ENCODE measurements around the gene TMEM126A.
"Not testable (repeated sequence)": the region's sequence is repeated elsewhere in the genome, so short reads cannot be mapped to it uniquely, and the experiment has no call there.

Gene TMEM126A

DNA sequence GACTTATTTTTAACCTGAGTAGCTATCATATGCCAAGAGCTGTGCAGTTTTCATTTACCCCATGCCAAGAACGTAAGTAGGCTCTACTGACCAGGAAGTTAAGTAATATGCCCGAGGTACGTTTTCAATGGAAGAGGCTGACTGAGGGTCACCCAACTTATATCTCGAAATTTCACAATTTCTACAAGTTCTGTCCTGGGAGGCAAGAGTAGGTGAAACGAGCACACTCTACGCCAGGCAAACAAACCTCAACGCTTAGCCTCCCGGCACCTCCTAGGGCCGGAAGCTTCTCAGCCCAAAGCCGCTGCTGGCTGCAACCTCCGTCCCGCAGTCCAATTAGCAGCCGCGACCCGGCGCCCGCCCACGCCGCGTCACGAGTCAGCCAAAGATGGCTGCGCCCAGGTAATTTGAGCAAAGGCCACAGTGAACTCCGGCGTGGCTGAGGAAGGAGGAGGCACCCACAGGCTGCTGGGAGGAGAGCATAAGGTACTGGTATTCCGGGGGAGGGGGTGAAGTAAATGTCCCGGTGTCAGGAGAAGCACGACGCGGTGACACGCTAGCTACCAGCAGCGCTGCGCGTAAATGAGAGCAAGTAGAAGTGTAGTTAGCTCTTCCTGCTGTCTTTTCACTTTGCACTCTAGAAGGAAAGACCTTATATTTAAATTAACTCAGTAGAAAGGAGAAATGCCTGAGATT, at the start of gene TMEM126A:
TSS of gene TMEM126A (plus strand) at position 364 of the 696 bp plus-strand sequence. CDS start 2,289 bp downstream, outside the sequence.
- no peaks in the 10 kb centered on the region for H3K9me3 ChIP-seq (ENCODE audit: low read length)
- H3K27me3 ChIP-seq (ENCODE audit: insufficient read depth, low read length): no peaks in the 10 kb centered on the region
- peak within 1 kb of the TSS; percentile 50 for H2AFZ ChIP-seq (ENCODE audit: low read depth, low read length)
- H3K36me3 ChIP-seq (ENCODE audit: insufficient read depth, low read length): peaks cover 11% of the 10 kb centered on the region
- H3K4me1 ChIP-seq (ENCODE audit: insufficient read depth, low read length): peaks cover 16% of the 10 kb centered on the region
- peak within 1 kb of the TSS; percentile 89 for H3K4me3 ChIP-seq (ENCODE audit: low read length)

DNA sequence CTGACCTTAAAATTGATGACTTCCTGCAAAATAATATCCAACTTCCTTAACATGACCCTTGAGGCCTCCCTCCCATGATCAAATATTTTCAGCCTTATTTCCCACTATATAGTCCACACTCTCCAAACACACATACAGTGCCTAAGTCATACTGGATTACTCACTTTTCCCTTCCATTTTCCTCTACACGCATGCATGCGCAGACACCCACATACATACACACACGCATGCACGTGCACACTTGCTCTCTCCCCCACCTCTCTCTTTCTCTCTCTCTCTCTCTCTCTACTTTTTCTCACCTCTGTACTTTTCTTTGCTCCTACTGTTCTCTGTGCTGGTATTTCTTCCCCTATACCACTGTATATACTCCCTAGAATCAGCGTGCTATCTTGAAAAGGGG, 48.7 kb upstream of the TMEM126A start:
- Histone ChIP-seq H3K9me3 (ENCODE audit: low read length) (no peaks in the 10 kb centered on the region), H3K4me3 (ENCODE audit: low read length) (no peak overlapping the region), H2AFZ (ENCODE audit: low read depth, low read length) (no peak overlapping the region), H3K36me3 (ENCODE audit: insufficient read depth, low read length) (no peaks in the 10 kb centered on the region), H3K4me1 (ENCODE audit: insufficient read depth, low read length) (no peaks in the 10 kb centered on the region), H3K27me3 (ENCODE audit: insufficient read depth, low read length) (no peaks in the 10 kb centered on the region)

DNA sequence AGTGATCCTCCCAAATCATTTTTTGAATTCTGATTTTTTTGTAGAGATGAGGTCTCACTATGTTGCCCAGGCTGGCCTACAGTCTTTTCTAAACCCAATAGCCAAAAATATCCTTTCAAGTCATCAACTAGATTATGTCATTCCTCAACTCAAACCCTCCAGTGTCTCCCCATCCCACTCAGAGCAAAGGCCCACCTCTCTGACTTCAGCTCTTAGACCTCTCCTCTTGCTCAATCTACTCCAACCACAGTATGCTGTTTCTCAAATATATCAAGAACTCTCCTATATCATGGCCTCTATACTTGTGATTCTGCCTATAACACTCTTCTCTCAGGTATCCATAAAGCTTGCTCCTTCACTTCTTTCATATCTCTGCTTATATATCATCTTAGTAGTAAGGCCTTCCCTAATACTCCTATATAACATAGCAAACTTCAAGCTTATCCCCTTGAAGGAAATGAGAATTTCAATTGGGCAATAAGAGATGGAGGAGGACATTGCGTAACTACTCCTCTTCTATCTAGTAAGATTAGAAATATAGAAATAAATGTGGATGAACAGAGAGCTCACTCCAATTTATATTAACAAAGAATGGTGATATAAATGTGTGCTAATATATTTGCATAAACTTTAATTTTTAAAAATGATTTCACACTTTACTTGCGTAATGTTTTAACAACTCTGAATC, 45.1 kb upstream of the TMEM126A start:
- Histone ChIP-seq H3K9me3 (ENCODE audit: low read length) (no peaks in the 10 kb centered on the region), H2AFZ (ENCODE audit: low read depth, low read length) (no peak overlapping the region), H3K4me3 (ENCODE audit: low read length) (no peak overlapping the region), H3K27me3 (ENCODE audit: insufficient read depth, low read length) (no peaks in the 10 kb centered on the region), H3K4me1 (ENCODE audit: insufficient read depth, low read length) (no peaks in the 10 kb centered on the region), H3K36me3 (ENCODE audit: insufficient read depth, low read length) (no peaks in the 10 kb centered on the region)

DNA sequence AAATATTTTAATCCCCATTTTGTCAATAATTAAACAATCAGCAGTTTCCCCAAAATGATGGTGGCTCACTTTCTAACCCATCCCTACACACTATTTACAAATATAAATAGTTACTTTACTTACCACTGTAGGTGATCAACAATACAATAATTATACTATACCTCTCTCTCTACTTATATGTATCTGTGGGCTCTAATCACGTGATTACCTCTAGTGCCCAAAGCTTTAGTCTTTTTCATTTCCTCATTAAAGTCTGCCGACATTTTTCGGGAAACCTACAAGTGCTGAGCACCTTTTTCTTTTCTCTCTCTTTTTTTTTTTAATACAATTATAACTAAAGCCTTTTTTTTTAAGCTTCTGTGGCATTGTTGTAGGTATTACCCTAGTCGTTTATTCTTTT, 44.5 kb upstream of the TMEM126A start:
- no peak overlapping the region for H2AFZ ChIP-seq (ENCODE audit: low read depth, low read length)
- no peaks in the 10 kb centered on the region for H3K36me3 ChIP-seq (ENCODE audit: insufficient read depth, low read length)
- no peak overlapping the region for H3K4me3 ChIP-seq (ENCODE audit: low read length)
- H3K9me3 ChIP-seq (ENCODE audit: low read length): no peaks in the 10 kb centered on the region
- no peaks in the 10 kb centered on the region for H3K27me3 ChIP-seq (ENCODE audit: insufficient read depth, low read length)
- no peaks in the 10 kb centered on the region for H3K4me1 ChIP-seq (ENCODE audit: insufficient read depth, low read length)

DNA sequence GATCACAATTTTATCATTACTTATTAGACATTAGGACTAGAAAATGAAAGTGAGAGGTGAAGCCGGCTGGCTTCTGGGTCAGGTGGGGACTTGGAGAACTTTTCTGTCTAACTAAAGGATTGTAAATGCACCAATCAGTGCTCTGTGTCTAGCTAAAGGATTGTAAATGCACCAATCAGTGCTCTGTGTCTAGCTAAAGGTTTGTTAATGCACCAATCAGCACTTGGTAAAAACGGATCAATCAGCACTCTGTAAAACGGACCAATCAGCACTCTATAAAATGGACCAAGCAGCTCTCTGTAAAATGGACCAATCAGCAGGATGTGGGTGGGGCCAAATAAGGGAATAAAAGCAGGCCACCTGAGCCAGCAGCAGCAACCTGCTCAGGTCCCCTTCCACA, 41.5 kb upstream of the TMEM126A start:
- H3K9me3 ChIP-seq (ENCODE audit: low read length); H3K36me3 ChIP-seq (ENCODE audit: insufficient read depth, low read length); H3K27me3 ChIP-seq (ENCODE audit: insufficient read depth, low read length); H2AFZ ChIP-seq (ENCODE audit: low read depth, low read length); H3K4me1 ChIP-seq (ENCODE audit: insufficient read depth, low read length); H3K4me3 ChIP-seq (ENCODE audit: low read length): not testable (repeated sequence)

DNA sequence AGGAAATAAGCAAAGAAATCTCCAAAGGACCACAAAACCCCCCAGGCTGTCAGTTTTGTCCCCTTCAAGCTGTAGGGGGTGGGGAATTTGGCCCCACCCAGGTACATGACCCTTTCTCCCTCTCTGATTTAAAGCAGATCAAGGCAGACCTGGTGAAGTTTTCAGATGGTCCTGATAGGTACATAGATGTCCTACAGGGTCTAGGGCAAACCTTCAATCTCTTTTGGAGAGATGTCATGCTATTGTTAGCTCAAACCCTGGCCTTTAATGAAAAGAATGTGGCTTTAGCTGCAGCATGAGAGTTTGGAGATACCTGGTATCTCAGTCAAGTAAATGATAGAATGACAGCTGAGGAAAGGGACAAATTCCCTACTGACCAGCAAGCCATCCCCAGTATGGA, 39.1 kb upstream of the TMEM126A start:
- H3K4me3 ChIP-seq (ENCODE audit: low read length); H3K36me3 ChIP-seq (ENCODE audit: insufficient read depth, low read length); H3K4me1 ChIP-seq (ENCODE audit: insufficient read depth, low read length); H3K9me3 ChIP-seq (ENCODE audit: low read length); H2AFZ ChIP-seq (ENCODE audit: low read depth, low read length); H3K27me3 ChIP-seq (ENCODE audit: insufficient read depth, low read length): not testable (repeated sequence)

DNA sequence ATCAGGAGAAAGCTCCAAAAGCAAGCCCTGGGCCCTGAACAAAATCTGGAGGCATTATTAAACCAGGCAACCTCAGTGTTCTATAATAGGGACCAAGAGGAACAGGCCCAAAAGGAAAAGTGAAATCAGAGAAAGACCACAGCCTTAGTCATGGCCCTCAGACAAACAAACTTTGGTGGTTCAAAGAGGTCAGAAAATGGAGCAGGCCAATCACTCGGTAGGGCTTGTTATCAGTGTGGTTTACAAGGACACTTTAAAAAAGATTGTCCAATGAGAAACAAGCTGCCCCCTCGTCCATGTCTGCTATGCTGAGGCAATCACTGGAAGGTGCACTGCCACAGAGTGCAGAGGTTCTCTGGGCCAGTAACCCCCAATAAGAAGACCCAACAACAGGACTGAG, 38.5 kb upstream of the TMEM126A start:
- H3K4me1 ChIP-seq (ENCODE audit: insufficient read depth, low read length); H3K27me3 ChIP-seq (ENCODE audit: insufficient read depth, low read length); H3K4me3 ChIP-seq (ENCODE audit: low read length); H2AFZ ChIP-seq (ENCODE audit: low read depth, low read length); H3K9me3 ChIP-seq (ENCODE audit: low read length); H3K36me3 ChIP-seq (ENCODE audit: insufficient read depth, low read length): not testable (repeated sequence)

DNA sequence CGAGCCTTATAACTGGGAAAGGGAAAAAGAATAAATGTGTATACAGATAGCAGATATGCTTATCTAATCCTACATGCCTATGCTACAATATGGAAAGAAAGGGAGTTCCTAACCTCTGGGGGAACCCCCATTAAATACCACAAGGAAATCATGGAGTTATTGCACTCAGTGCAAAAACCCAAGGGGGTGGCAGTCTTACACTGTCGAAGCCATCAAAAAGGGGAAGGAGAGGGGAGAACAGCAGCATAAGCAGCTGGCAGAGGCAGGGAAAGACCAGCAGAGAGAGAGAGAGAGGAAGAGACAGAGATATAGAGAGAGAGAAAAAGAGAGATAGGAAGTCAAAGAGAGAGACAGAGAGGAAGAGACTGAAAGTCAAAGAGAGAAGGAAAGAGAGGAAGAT, 36.1 kb upstream of the TMEM126A start:
- H2AFZ ChIP-seq (ENCODE audit: low read depth, low read length); H3K4me1 ChIP-seq (ENCODE audit: insufficient read depth, low read length); H3K9me3 ChIP-seq (ENCODE audit: low read length); H3K4me3 ChIP-seq (ENCODE audit: low read length); H3K36me3 ChIP-seq (ENCODE audit: insufficient read depth, low read length); H3K27me3 ChIP-seq (ENCODE audit: insufficient read depth, low read length): not testable (repeated sequence)

DNA sequence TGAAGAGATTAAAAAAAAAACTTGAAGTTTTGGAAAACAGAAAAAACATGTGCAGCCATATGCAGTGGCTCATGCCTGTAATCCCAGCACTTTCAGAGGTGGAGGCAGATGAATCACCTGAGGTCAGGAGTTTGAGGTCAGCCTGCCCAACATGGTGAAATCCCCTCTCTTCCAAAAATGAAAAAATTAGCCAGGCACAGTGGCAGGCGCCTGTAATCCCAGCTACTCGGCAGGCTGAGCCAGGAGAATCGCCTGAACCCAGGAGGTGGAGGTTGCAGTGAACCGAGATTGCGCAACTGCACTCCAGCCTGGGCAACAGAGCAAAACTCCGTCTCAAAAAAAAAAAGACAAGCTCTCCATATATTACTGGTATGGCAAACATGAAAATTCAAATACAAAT, 28.3 kb upstream of the TMEM126A start:
- Histone ChIP-seq H3K4me1 (ENCODE audit: insufficient read depth, low read length) (no peaks in the 10 kb centered on the region), H3K36me3 (ENCODE audit: insufficient read depth, low read length) (no peaks in the 10 kb centered on the region), H2AFZ (ENCODE audit: low read depth, low read length) (no peak overlapping the region), H3K27me3 (ENCODE audit: insufficient read depth, low read length) (no peaks in the 10 kb centered on the region), H3K9me3 (ENCODE audit: low read length) (no peaks in the 10 kb centered on the region), H3K4me3 (ENCODE audit: low read length) (no peak overlapping the region)

DNA sequence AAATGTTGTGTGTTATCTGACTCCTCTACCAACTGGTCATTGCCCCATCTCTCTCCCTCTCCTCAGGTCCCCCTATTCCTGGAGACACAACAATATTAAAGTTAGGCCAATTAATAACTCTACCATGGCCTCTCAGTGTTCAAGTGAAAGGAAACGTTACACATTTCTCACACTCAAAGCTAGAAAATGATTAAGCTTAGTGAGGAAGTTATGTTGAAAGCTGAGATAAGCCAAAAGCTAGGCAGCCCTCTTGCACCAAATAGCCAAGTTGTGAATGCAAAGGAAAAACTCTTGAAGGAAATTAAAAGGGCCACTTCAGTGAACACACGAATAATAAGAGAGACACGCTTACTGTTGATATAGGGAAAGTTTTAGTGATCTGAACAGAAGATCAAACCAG, 27.5 kb upstream of the TMEM126A start:
- no peak overlapping the region for H3K4me3 ChIP-seq (ENCODE audit: low read length)
- H2AFZ ChIP-seq (ENCODE audit: low read depth, low read length): no peak overlapping the region
- no peaks in the 10 kb centered on the region for H3K4me1 ChIP-seq (ENCODE audit: insufficient read depth, low read length)
- H3K36me3 ChIP-seq (ENCODE audit: insufficient read depth, low read length): no peaks in the 10 kb centered on the region
- H3K9me3 ChIP-seq (ENCODE audit: low read length): no peaks in the 10 kb centered on the region
- H3K27me3 ChIP-seq (ENCODE audit: insufficient read depth, low read length): no peaks in the 10 kb centered on the region

DNA sequence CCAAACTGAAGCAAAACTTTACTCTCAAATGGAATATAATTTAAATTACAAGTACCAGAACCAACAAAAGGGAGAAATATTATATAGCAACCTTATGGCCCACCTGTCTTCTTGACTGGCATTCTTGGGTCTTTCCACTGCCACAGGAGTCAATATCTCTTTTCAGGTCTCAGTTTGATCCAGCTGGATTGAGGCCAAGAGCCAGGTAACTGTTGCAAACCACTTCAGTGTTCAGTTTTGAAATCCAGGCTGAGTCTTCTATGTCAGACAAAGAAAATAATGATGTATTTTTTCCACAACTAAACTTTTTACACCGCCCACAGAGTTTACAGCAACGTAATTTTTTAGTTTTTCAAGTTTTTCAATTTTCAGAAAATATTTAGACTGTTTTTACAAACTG, 21.3 kb upstream of the TMEM126A start:
- peaks cover 6% of the 10 kb centered on the region for H3K36me3 ChIP-seq (ENCODE audit: insufficient read depth, low read length)
- H3K4me3 ChIP-seq (ENCODE audit: low read length): peak overlapping the region; percentile 81
- H3K4me1 ChIP-seq (ENCODE audit: insufficient read depth, low read length): peaks cover 16% of the 10 kb centered on the region
- no peaks in the 10 kb centered on the region for H3K27me3 ChIP-seq (ENCODE audit: insufficient read depth, low read length)
- no peaks in the 10 kb centered on the region for H3K9me3 ChIP-seq (ENCODE audit: low read length)
- peak overlapping the region; percentile 97 for H2AFZ ChIP-seq (ENCODE audit: low read depth, low read length)

DNA sequence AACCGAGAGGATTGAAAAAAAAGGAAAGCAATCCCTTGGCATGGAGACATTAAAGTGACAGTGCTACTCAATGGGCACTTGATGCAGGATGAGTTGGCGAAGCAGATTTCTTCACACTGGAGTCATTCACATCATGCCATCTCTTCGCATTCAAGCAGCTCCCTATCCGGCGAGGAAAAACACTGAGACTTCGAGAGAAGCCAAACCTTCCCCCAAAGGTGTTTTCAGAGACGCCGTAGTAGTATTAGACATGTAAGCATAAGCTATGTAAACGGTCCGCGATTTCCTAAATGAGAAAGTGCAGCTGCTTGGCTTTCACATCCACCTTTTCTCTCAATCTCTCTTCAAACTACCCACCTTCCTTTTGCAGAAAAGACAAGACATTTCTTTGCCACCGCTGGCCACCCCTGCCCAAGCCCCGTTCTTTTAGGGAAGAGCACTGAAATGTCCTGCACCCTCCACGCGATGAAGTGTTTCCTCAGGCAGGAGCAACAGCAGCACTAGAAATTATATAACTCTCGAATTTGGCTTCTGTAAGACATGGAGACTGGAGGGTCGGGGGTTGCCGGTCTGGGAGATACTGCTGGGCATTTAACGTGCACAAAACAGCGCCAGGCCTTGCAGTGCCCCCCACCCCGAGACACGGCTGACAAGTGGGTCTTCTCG, 20.3 kb upstream of the TMEM126A start, which contains the start of gene DLG2:
TSS of gene DLG2 (minus strand) at position 13 of the 666 bp plus-strand sequence.
- no peaks in the 10 kb centered on the region for H3K9me3 ChIP-seq (ENCODE audit: low read length)
- H3K4me3 ChIP-seq (ENCODE audit: low read length): peak within 1 kb of the TSS; percentile 81
- no peaks in the 10 kb centered on the region for H3K27me3 ChIP-seq (ENCODE audit: insufficient read depth, low read length)
- H2AFZ ChIP-seq (ENCODE audit: low read depth, low read length): peak within 1 kb of the TSS; percentile 97
- peaks cover 16% of the 10 kb centered on the region for H3K4me1 ChIP-seq (ENCODE audit: insufficient read depth, low read length)
- H3K36me3 ChIP-seq (ENCODE audit: insufficient read depth, low read length): peaks cover 10% of the 10 kb centered on the region

DNA sequence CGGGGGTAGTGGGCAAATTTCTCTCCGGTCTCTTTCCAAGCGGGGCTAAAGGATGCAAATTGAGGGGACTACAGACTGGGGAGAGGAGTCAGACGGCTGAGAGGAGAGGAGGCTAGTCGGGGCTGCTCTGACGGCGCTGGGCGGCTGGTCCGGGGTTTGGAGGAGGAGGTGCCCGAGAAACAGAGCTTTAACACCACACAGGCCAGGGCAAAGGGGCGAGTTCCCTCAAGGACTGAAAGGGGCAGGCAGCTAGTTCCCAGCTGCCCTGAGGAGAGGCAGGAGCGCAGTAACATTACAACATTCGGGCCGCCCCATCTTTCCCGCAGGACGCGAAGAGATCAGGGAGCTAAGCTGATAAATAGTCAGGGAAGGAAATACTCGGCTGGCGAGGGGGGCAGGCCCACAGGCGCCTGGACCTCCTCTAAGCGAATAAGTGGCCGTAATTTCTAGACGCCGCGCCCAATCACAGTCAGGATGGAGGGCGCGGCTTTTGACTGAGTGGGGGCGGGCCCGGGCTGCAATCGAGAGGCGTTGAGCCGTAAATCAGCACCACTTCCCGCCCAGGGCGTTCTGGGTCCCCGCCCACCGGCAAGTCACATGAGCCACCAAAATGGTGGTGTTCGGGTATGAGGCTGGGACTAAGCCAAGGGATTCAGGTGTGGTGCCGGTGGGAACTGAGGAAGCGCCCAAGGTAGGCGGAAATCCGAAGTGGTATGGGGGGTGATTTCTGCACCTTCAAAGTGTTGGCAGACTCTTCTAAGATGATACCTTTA, 19.6 kb upstream of the TMEM126A start, which contains the start of gene TMEM126B:
TSS of gene TMEM126B (plus strand) at position 596 of the 773 bp plus-strand sequence. CDS start at position 611, 15 bp downstream.
- Histone ChIP-seq H3K36me3 (ENCODE audit: insufficient read depth, low read length) (peaks cover 10% of the 10 kb centered on the region), H3K27me3 (ENCODE audit: insufficient read depth, low read length) (no peaks in the 10 kb centered on the region), H3K4me3 (ENCODE audit: low read length) (peak within 1 kb of the TSS; percentile 81), H3K4me1 (ENCODE audit: insufficient read depth, low read length) (peaks cover 16% of the 10 kb centered on the region), H2AFZ (ENCODE audit: low read depth, low read length) (peak within 1 kb of the TSS; percentile 97), H3K9me3 (ENCODE audit: low read length) (no peaks in the 10 kb centered on the region)
